Measurements from ENCODE around the gene PHLPP1.

The PHLPP1 gene

GRCh38 chr18:62832282-62832681 is 116.9 kb downstream of the PHLPP1 start:
- 0 out of 3 replicates have a peak, but pooled peaks have one; percentile 36 for ATAC-seq
- TF ChIP-seq BACH2 (CRISPR knock-in tag; IDR thresholded peaks at IDR 0.05; ENCODE audit: borderline replicate concordance) = no peak
- no peak for TF ChIP-seq SNAI2 (CRISPR knock-in tag; IDR thresholded peaks at IDR 0.05)
- peak; percentile 58 for TF ChIP-seq TSHZ2 (CRISPR knock-in tag; IDR thresholded peaks at IDR 0.05)
- TF ChIP-seq TCF4 (CRISPR knock-in tag; IDR thresholded peaks at IDR 0.05; ENCODE audit: borderline replicate concordance) = 0 out of 2 replicates have a peak, but pooled peaks have one; percentile 17
- TF ChIP-seq ISL1 (CRISPR knock-in tag; IDR thresholded peaks at IDR 0.05) = peak; percentile 59
- 0 out of 2 replicates have a peak, but pooled peaks have one; percentile 16 for TF ChIP-seq ZNF565 (CRISPR knock-in tag; conservative IDR thresholded peaks at IDR 0.05; ENCODE audit: low read depth)

- peak; percentile 53; the same call in 2 of the 3 replicates for ATAC-seq
- TF ChIP-seq ISL1 (CRISPR knock-in tag; IDR thresholded peaks at IDR 0.05) (peak; percentile 99), PATZ1 (CRISPR knock-in tag; IDR thresholded peaks at IDR 0.05; ENCODE audit: borderline replicate concordance) (peak; percentile 76; the same call in 1 of the 2 replicates), TSHZ2 (CRISPR knock-in tag; IDR thresholded peaks at IDR 0.05) (peak; percentile 70; the same call in 1 of the 2 replicates), ZFP30 (CRISPR knock-in tag; IDR thresholded peaks at IDR 0.05) (no peak), POU6F1 (CRISPR knock-in tag; IDR thresholded peaks at IDR 0.05; ENCODE audit: borderline replicate concordance, low read depth) (no peak), CSDC2 (CRISPR knock-in tag; IDR thresholded peaks at IDR 0.05) (no peak), GLIS3 (CRISPR knock-in tag; IDR thresholded peaks at IDR 0.05) (peak; percentile 28; the same call in 1 of the 2 replicates), CSRNP3 (CRISPR knock-in tag; IDR thresholded peaks at IDR 0.05) (peak; percentile 58; the same call in 1 of the 2 replicates), ESRRG (CRISPR knock-in tag; IDR thresholded peaks at IDR 0.05) (0 out of 2 replicates have a peak, but pooled peaks have one; percentile 42), TCF4 (CRISPR knock-in tag; IDR thresholded peaks at IDR 0.05; ENCODE audit: borderline replicate concordance) (peak; percentile 50; the same call in 1 of the 2 replicates), PPARA (CRISPR knock-in tag; IDR thresholded peaks at IDR 0.05; ENCODE audit: borderline replicate concordance) (no peak), ZC3H10 (CRISPR knock-in tag; IDR thresholded peaks at IDR 0.05) (peak; percentile 71)
Observed at GRCh38 chr18:62833494-62833893, 118.2 kb downstream of the PHLPP1 start.

DNA sequence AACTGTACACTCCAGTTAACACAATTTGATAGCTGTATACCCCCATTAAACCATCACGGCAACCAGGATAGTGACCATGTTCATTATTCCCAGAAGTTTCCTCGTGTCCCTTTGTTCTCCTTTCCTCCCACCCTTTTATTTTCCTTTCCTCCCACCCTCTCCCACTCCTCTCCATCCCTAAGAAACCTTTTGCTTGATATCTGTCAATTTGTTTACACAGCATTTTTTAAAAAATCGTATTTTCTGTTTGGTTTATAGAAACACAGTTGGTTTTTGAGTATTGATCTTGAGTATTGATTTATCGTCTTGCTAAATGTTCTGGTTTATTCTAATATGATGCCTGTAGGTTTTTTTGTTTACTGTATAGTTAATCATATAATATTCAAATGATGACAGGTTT is 119.4 kb downstream of the PHLPP1 start:
- TF ChIP-seq ZNF70 (CRISPR knock-in tag; IDR thresholded peaks at IDR 0.05) (no peak), ZFP30 (CRISPR knock-in tag; IDR thresholded peaks at IDR 0.05) (no peak), OSR1 (CRISPR knock-in tag; IDR thresholded peaks at IDR 0.05) (no peak), ISL1 (CRISPR knock-in tag; IDR thresholded peaks at IDR 0.05) (no peak), CSRNP3 (CRISPR knock-in tag; IDR thresholded peaks at IDR 0.05) (no peak), TSHZ2 (CRISPR knock-in tag; IDR thresholded peaks at IDR 0.05) (no peak), ZNF565 (CRISPR knock-in tag; conservative IDR thresholded peaks at IDR 0.05; ENCODE audit: low read depth) (no peak), SNAI2 (CRISPR knock-in tag; IDR thresholded peaks at IDR 0.05) (no peak), CSDC2 (CRISPR knock-in tag; IDR thresholded peaks at IDR 0.05) (no peak), POU6F1 (CRISPR knock-in tag; IDR thresholded peaks at IDR 0.05; ENCODE audit: borderline replicate concordance, low read depth) (no peak), ZFP3 (CRISPR knock-in tag; IDR thresholded peaks at IDR 0.05) (no peak)
- ATAC-seq = no peak

All from SK-N-SH treated with all-trans-retinoic acid at 6 μM for 48 hours (cell line).